ENCODE data around the gene IFNE.
"Not testable (repeated sequence)": the region's sequence is repeated elsewhere in the genome, so short reads cannot be mapped to it uniquely, and the experiment has no call there.

Gene IFNE

GRCh38 chr9:21481470-21482056 lies 550 bp downstream of the IFNE start:
- no peak for DNase-seq

- DNase-seq = no peak
These were observed 2.9 kb downstream of the IFNE start for GRCh38 chr9:21479152-21479702.

- no peak for DNase-seq
These were observed 4.6 kb downstream of the IFNE start for GRCh38 chr9:21477466-21477865.

- DNase-seq = no peak
These were observed 8.9 kb downstream of the IFNE start for GRCh38 chr9:21473236-21473635.

- DNase-seq = no peak
These were observed 12.0 kb downstream of the IFNE start for GRCh38 chr9:21470126-21470525.

- peak; percentile 69 for DNase-seq
These were observed 16.1 kb downstream of the IFNE start for GRCh38 chr9:21465859-21466518.

- DNase-seq = no peak
These were observed 17.0 kb downstream of the IFNE start for GRCh38 chr9:21465138-21465537.

- no peak for DNase-seq
These were observed 20.7 kb downstream of the IFNE start for GRCh38 chr9:21461377-21461776.

- DNase-seq = peak; percentile 42
These were observed 26.8 kb downstream of the IFNE start for GRCh38 chr9:21455320-21455719.

- no peak for DNase-seq
These were observed 28.0 kb downstream of the IFNE start for GRCh38 chr9:21454149-21454548.

GRCh38 chr9:21452681-21453080 lies 29.4 kb downstream of the IFNE start:
- no peak for DNase-seq

GRCh38 chr9:21450733-21451394 lies 31.2 kb downstream of the IFNE start:
- DNase-seq = no peak

GRCh38 chr9:21449312-21449711 lies 32.8 kb downstream of the IFNE start:
- not testable (repeated sequence) for DNase-seq

GRCh38 chr9:21443849-21444625 lies 38.1 kb downstream of the IFNE start:
- peak; percentile 66 for DNase-seq

- no peak for DNase-seq
These were observed 42.0 kb downstream of the IFNE start, which contains the start of gene IFNA1 for GRCh38 chr9:21440139-21440538. Gene IFNA1 (plus strand): TSS chr9:21440439. CDS start chr9:21440508, 69 bp downstream.

- DNase-seq = not testable (repeated sequence)
These were observed 47.1 kb downstream of the IFNE start for GRCh38 chr9:21435015-21435383.

GRCh38 chr9:21434202-21435014 lies 47.7 kb downstream of the IFNE start:
- DNase-seq = peak; percentile 58

GRCh38 chr9:21432672-21433425 lies 49.3 kb downstream of the IFNE start:
- no peak for DNase-seq

Measured in CD4-positive, alpha-beta T cell treated with Interleukin-21 for 1 hour (primary cell).